Colonic mucosa (tissue), 4 donors: ENCODE measurements around the gene UBTD2. TPM values are rescaled to one million over a fixed set of nuclear protein-coding genes. Genes with fewer than 3 reads are reported as not detected.

Experiments used
- DNase-seq: peaks from one replicate; pipeline ENCODE4 v3.0.0-alpha.2; 2020
- H3K27ac ChIP-seq: fragments of 200-600 bp; one replicate; pipeline ENCODE4 v1.8.0; 2021
- H3K27me3 ChIP-seq: fragments of 200-600 bp; one replicate; pipeline ENCODE4 v1.8.0; 2021
- H3K36me3 ChIP-seq: fragments of 200-600 bp; one replicate; pipeline ENCODE4 v1.8.0; 2021
- H3K4me1 ChIP-seq: fragments of 200-600 bp; one replicate; pipeline ENCODE4 v1.8.0; 2021; ENCODE audit warnings: mild to moderate bottlenecking
- H3K4me3 ChIP-seq: fragments of 200-600 bp; one replicate; pipeline ENCODE4 v1.8.0; 2021
- H3K9ac ChIP-seq, 2 donors: one replicate each; pipeline ENCODE4 v1.7.0; 2013; ENCODE audit warnings: control low read depth in 2 of 2, low read depth in 2 of 2, low read length in 2 of 2
- H3K9me3 ChIP-seq: fragments of 200-600 bp; one replicate; pipeline ENCODE4 v1.8.0; 2021
- CTCF ChIP-seq: fragments of 200-600 bp; IDR thresholded peaks from one replicate; pipeline ENCODE4 v1.8.0; 2022; ENCODE audit warnings: antibody characterized with exemption, mild to moderate bottlenecking
- intact Hi-C: fragments of 100-400 bp; cut with DNase I; formaldehyde crosslinking; loops from one replicate; pipeline ENCODE4 v1.14.1; 2022
- total RNA-seq, 2 donors: library from RNA; stranded (reverse); fragmentation: NEBNext Ultra II Directional in 1 of 2; extraction: Animal tissue kit (Norgen Biotek cat#: 25700) in 1 of 2; gene quantifications; one replicate each; pipeline ENCODE4 v1.2.1, GENCODE V29; 2021
- donor health status: healthy.
- donor health status: DM: no; HTN: no; CAD: no.
- donor health status: DM: no; HTN: no; CAD: no.

UBTD2 gene
- total RNA-seq, 2 donors from 2014 or later = 15.4 to 24.3 TPM

GRCh38 chr5:172252501-172252900, 31.1 kb downstream of the UBTD2 start:
- no peak for DNase-seq
- intact Hi-C loops = no loop called here
- Histone ChIP-seq H3K36me3 (no peaks in the 10 kb centered on the region), H3K4me3 (no peak overlapping the region), H3K27ac (no peak overlapping the region), H3K9ac (no peak overlapping the region), H3K9me3 (no peaks in the 10 kb centered on the region), H3K27me3 (no peaks in the 10 kb centered on the region), H3K4me1 (no peaks in the 10 kb centered on the region)
- no peak for TF ChIP-seq CTCF

GRCh38 chr5:172251419-172251818, 32.1 kb downstream of the UBTD2 start:
- intact Hi-C loops = no loop called here
- Histone ChIP-seq H3K4me1 (no peaks in the 10 kb centered on the region), H3K9ac (no peak overlapping the region), H3K4me3 (no peak overlapping the region), H3K27ac (no peak overlapping the region), H3K27me3 (no peaks in the 10 kb centered on the region), H3K9me3 (no peaks in the 10 kb centered on the region), H3K36me3 (no peaks in the 10 kb centered on the region)
- DNase-seq = no peak
- no peak for TF ChIP-seq CTCF

GRCh38 chr5:172248637-172249036, 34.9 kb downstream of the UBTD2 start:
- Histone ChIP-seq H3K27me3 (no peaks in the 10 kb centered on the region), H3K27ac (no peak overlapping the region), H3K9ac (no peak overlapping the region), H3K36me3 (no peaks in the 10 kb centered on the region), H3K9me3 (no peaks in the 10 kb centered on the region), H3K4me3 (no peak overlapping the region), H3K4me1 (no peaks in the 10 kb centered on the region)
- no peak for DNase-seq
- intact Hi-C loops = no loop called here
- no peak for TF ChIP-seq CTCF

- no peaks in the 10 kb centered on the region for H3K4me1 ChIP-seq
- intact Hi-C loops = no loop called here
- H3K4me3 ChIP-seq = no peak overlapping the region
- no peaks in the 10 kb centered on the region for H3K9me3 ChIP-seq
- no peak for TF ChIP-seq CTCF
- no peak for DNase-seq
- no peak overlapping the region for H3K27ac ChIP-seq
- H3K9ac ChIP-seq = no peak overlapping the region
- H3K36me3 ChIP-seq = no peaks in the 10 kb centered on the region
- no peaks in the 10 kb centered on the region for H3K27me3 ChIP-seq
Observed at GRCh38 chr5:172245703-172246125, 37.9 kb downstream of the UBTD2 start.

- Histone ChIP-seq H3K9me3 (no peaks in the 10 kb centered on the region), H3K4me3 (no peak overlapping the region), H3K4me1 (no peaks in the 10 kb centered on the region), H3K27ac (no peak overlapping the region), H3K36me3 (no peaks in the 10 kb centered on the region), H3K27me3 (no peaks in the 10 kb centered on the region), H3K9ac (no peak overlapping the region)
- intact Hi-C loops = no loop called here
- no peak for DNase-seq
- no peak for TF ChIP-seq CTCF
Observed at GRCh38 chr5:172245046-172245445, 38.5 kb downstream of the UBTD2 start.

GRCh38 chr5:172243302-172243701, 40.3 kb downstream of the UBTD2 start:
- no peak for TF ChIP-seq CTCF
- Histone ChIP-seq H3K27me3 (no peaks in the 10 kb centered on the region), H3K36me3 (no peaks in the 10 kb centered on the region), H3K9ac (no peak overlapping the region), H3K4me3 (no peak overlapping the region), H3K27ac (no peak overlapping the region), H3K4me1 (no peaks in the 10 kb centered on the region), H3K9me3 (no peaks in the 10 kb centered on the region)
- no peak for DNase-seq
- intact Hi-C loops = no loop called here
